SU-DHL-6 (cell line): ENCODE results near the gene FCMR.

Experiments
- H2AFZ ChIP-seq: fragments of 200-600 bp; sonication (generic); 2 replicates; pipeline ENCODE4 v1.6.1; 2014; ENCODE audit warnings: low read depth, mild to moderate bottlenecking, moderate library complexity, mixed read lengths, antibody characterized with exemption, low read length; ENCODE audit not compliant: severe bottlenecking
- H3F3A ChIP-seq: fragments of 200-600 bp; shearing (Covaris generic); 2 replicates; pipeline ENCODE4 v1.6.0; 2016; ENCODE audit warnings: antibody characterized with exemption, mild to moderate bottlenecking; ENCODE audit not compliant: insufficient read depth
- H3K27ac ChIP-seq: fragments of 200-600 bp; sonication (generic); 2 replicates; pipeline ENCODE4 v1.5.1; 2016; ENCODE audit warnings: low read depth, mild to moderate bottlenecking, low read length, moderate library complexity, mixed read lengths
- H3K27me3 ChIP-seq: fragments of 200-600 bp; sonication (generic), shearing (Covaris generic); 2 replicates; pipeline ENCODE4 v1.6.0; 2014; ENCODE audit warnings: mild to moderate bottlenecking, low read length
- H3K36me3 ChIP-seq: fragments of 200-600 bp; sonication (generic); 2 replicates; pipeline ENCODE4 v1.6.1; 2014; ENCODE audit warnings: mild to moderate bottlenecking, low read length, mixed read lengths
- H3K4me2 ChIP-seq: fragments of 300-600, 200-600 bp; shearing (Covaris generic), sonication (generic); 2 replicates; pipeline ENCODE4 v1.6.0; 2014; ENCODE audit warnings: low read length, low read depth, mild to moderate bottlenecking; ENCODE audit not compliant: poor library complexity, severe bottlenecking
- H3K4me3 ChIP-seq: fragments of 200-600 bp; sonication (generic); 2 replicates; pipeline ENCODE4 v1.5.1; 2014; ENCODE audit warnings: antibody characterized with exemption, low read length, mild to moderate bottlenecking, mixed read lengths; ENCODE audit not compliant: insufficient read depth, poor library complexity, severe bottlenecking
- H3K79me2 ChIP-seq: fragments of 200-600 bp; sonication (generic); 2 replicates; pipeline ENCODE4 v1.6.1; 2014; ENCODE audit warnings: mild to moderate bottlenecking, low read length, moderate library complexity; ENCODE audit not compliant: insufficient read depth
- H3K9ac ChIP-seq: fragments of 200-600 bp; sonication (generic); 2 replicates; pipeline ENCODE4 v1.7.0; 2014; ENCODE audit warnings: mild to moderate bottlenecking, low read length
- H3K9me2 ChIP-seq: fragments of 200-600 bp; sonication (generic); replicated peaks from 2 replicates; pipeline ENCODE4 v1.6.1; 2014; ENCODE audit warnings: low read length; ENCODE audit not compliant: insufficient read depth
- H3K9me3 ChIP-seq: fragments of 200-600 bp; sonication (generic); 2 replicates; pipeline ENCODE4 v1.6.1; 2014; ENCODE audit warnings: low read length, mixed read lengths; ENCODE audit not compliant: insufficient read depth
- H4K20me1 ChIP-seq: fragments of 200-600 bp; sonication (generic); 2 replicates; pipeline ENCODE4 v1.6.1; 2014; ENCODE audit warnings: low read depth, mild to moderate bottlenecking, antibody characterized with exemption, low read length, moderate library complexity, mixed read lengths
- CTCF ChIP-seq: fragments of 200-600 bp; sonication (generic); IDR thresholded peaks from one replicate; pipeline ENCODE4 v1.5.1; 2017; ENCODE audit warnings: antibody characterized with exemption, mild to moderate bottlenecking, low read length, moderate library complexity; ENCODE audit not compliant: insufficient read depth, poor library complexity, severe bottlenecking
- EZH2phosphoT487 ChIP-seq: fragments of 200-600 bp; sonication (generic), shearing (Covaris generic); conservative IDR thresholded peaks from 2 replicates; pipeline ENCODE4 v1.6.1; 2018; ENCODE audit warnings: mild to moderate bottlenecking, antibody characterized with exemption, low read length, moderate library complexity, mixed read lengths

Gene FCMR

DNA sequence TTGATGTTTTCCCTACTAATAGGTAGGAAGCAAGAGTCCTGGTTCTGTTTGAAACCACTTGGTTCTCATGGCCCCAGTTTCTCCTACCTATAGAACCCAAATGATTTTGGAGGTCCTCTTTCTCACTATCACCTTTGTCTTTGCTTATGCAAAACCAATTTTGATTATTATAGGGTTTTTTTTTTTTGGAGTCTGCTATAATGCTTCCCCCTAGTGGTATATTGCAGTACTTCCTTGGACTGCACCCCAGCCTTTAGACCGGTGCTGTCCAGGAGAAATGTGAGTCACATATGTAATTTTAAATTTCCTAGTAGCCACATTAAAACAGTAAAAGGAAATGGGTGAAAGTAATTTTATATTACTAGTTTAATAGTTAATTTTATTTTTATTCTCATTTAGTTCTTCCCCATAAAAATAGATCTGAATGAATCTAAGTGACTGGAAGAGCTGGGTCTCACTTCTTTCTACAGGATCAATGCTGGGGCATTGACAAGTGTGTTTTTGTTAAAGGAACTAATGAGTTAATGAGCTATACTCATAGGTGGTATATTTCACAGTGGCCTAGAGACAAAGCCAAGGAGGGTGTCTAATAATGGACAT, 10.6 kb downstream of the FCMR start:
- Histone ChIP-seq H2AFZ (no peak overlapping the region), H3K4me3 (no peak overlapping the region), H4K20me1 (no peaks in the 10 kb centered on the region), H3K4me2 (no peak overlapping the region), H3K9me3 (no peaks in the 10 kb centered on the region), H3K9ac (no peak overlapping the region), H3K36me3 (no peaks in the 10 kb centered on the region), H3K9me2 (no peaks in the 10 kb centered on the region), H3K27me3 (no peaks in the 10 kb centered on the region), H3K27ac (no peak overlapping the region), H3F3A (no peaks in the 10 kb centered on the region), H3K79me2 (no peaks in the 10 kb centered on the region)
- no peak for TF ChIP-seq EZH2phosphoT487
- TF ChIP-seq CTCF: peak; percentile 85

GRCh38 chr1:206909883-206910318, 11.8 kb downstream of the FCMR start:
- Histone ChIP-seq H3K27me3 (no peaks in the 10 kb centered on the region), H3K79me2 (no peaks in the 10 kb centered on the region), H3K9ac (no peak overlapping the region), H4K20me1 (no peaks in the 10 kb centered on the region), H3K9me3 (no peaks in the 10 kb centered on the region), H3K9me2 (no peaks in the 10 kb centered on the region), H3K36me3 (no peaks in the 10 kb centered on the region), H3K4me2 (no peak overlapping the region), H3K27ac (no peak overlapping the region), H3K4me3 (no peak overlapping the region), H2AFZ (no peak overlapping the region), H3F3A (no peaks in the 10 kb centered on the region)
- no peak for TF ChIP-seq CTCF
- no peak for TF ChIP-seq EZH2phosphoT487

- peaks cover 3% of the 10 kb centered on the region; the same call in 1 of the 2 replicates for H3K27me3 ChIP-seq
- H3K9ac ChIP-seq: no peak overlapping the region
- no peaks in the 10 kb centered on the region for H3K9me2 ChIP-seq
- H3K9me3 ChIP-seq: no peaks in the 10 kb centered on the region
- no peak for TF ChIP-seq CTCF
- TF ChIP-seq EZH2phosphoT487: 0 out of 2 replicates have a peak, but pooled peaks have one; percentile 10
- H3K36me3 ChIP-seq: no peaks in the 10 kb centered on the region
- H2AFZ ChIP-seq: no peak overlapping the region
- peak overlapping the region; percentile 11 for H3K4me2 ChIP-seq
- H4K20me1 ChIP-seq: no peaks in the 10 kb centered on the region
- H3K79me2 ChIP-seq: no peaks in the 10 kb centered on the region
- no peak overlapping the region for H3K4me3 ChIP-seq
- H3F3A ChIP-seq: no peaks in the 10 kb centered on the region
- no peak overlapping the region for H3K27ac ChIP-seq
Measured at GRCh38 chr1:206909161-206909882, 12.4 kb downstream of the FCMR start.
